ENCODE data around the gene LAMB4. TPM values are rescaled to one million over a fixed set of nuclear protein-coding genes. Genes with fewer than 3 reads are reported as not detected.
"Not testable (repeated sequence)": the region's sequence is repeated elsewhere in the genome, so short reads cannot be mapped to it uniquely, and the experiment has no call there.

The LAMB4 gene
- total and polyA plus RNA-seq, 2 donors (not counting 1 experiment from before 2014, with no cell fraction given) = not detected

DNA sequence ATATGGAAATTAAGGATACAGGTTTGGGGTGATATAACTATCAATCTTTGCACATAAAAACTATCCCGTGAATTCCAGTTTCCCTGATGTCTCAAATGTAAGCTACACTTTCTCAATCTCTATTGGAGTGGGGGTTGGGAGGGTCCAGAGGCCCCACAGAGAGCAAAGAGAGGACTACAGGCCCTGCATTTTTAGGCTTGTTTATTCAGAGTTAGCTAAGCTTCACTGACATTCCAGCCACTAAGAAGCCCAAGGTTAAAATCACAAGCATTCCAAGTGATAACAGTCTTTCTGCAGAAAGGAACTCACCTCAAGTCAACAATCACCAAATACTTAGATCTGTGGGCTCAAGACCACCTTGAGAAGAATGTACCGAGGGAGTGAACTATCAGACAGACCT lies 95.6 kb downstream of the LAMB4 start:
- Histone ChIP-seq H3K4me3 (ENCODE audit: control extremely low read depth in 1 of 5, extremely low read depth in 1 of 5, insufficient read depth in 1 of 5, low read depth in 2 of 5, low read length in 4 of 5) (no peak overlapping the region), H4K20me1 (ENCODE audit: control insufficient read depth, insufficient read depth, low read length, poor library complexity, severe bottlenecking) (no peaks in the 10 kb centered on the region), H3K9ac (ENCODE audit: low read length) (no peak overlapping the region), H3K4me1 (ENCODE audit: control insufficient read depth in 2 of 2, insufficient read depth in 2 of 2, low read length in 2 of 2) (no peaks in the 10 kb centered on the region), H3K9me3 (ENCODE audit: control extremely low read depth in 1 of 3, control insufficient read depth in 2 of 3, insufficient read depth in 1 of 3, low read length in 2 of 3) (no peaks in the 10 kb centered on the region), H3K27me3 (replicated peaks in 1 of 4; ENCODE audit: control extremely low read depth in 1 of 4, control insufficient read depth in 3 of 4, insufficient read depth in 4 of 4, low read length in 3 of 4) (no peaks in the 10 kb centered on the region), H3K79me2 (ENCODE audit: control insufficient read depth, insufficient read depth, low read length) (no peaks in the 10 kb centered on the region), H3K27ac (ENCODE audit: low read length in 2 of 2) (no peak overlapping the region), H3K4me2 (replicated peaks; ENCODE audit: low read depth, low read length, poor library complexity, severe bottlenecking) (no peak overlapping the region), H2AFZ (ENCODE audit: insufficient read depth, low read depth, low read length, poor library complexity, severe bottlenecking) (no peak overlapping the region), H3K36me3 (replicated peaks in 1 of 2; ENCODE audit: control extremely low read depth in 1 of 2, control insufficient read depth in 1 of 2, extremely low read depth in 1 of 2, insufficient read depth in 2 of 2, low read length in 1 of 2) (no peaks in the 10 kb centered on the region)
- TF ChIP-seq CTCF (IDR thresholded peaks at IDR 0.05) = no peak
- no peak for TF ChIP-seq EZH2 (IDR thresholded peaks at IDR 0.05; ENCODE audit: borderline replicate concordance, insufficient read depth, low read depth, low read length, poor library complexity, severe bottlenecking)
- CTCF ChIA-PET = no interaction called here
- H3K27ac Mint-ChIP-seq = no peak overlapping the region
- no peaks in the 10 kb centered on the region for H3K4me1 Mint-ChIP-seq
- H3K27me3 Mint-ChIP-seq = peaks cover 11% of the 10 kb centered on the region
- 100% methylated on average over 1 of the region's 2 CpGs for WGBS (ENCODE audit: insufficient coverage)
- POLR2A ChIA-PET = no interaction called here
- DNase-seq = no peak
- no peak for ATAC-seq (ENCODE audit: low read depth)
- H3K4me3 Mint-ChIP-seq = no peak overlapping the region
- intact Hi-C loops (cut with micrococcal nuclease) = no loop called here
- no peaks in the 10 kb centered on the region for H3K9me3 Mint-ChIP-seq (ENCODE audit: insufficient read depth)

- H3K27me3 ChIP-seq (replicated peaks in 1 of 4; ENCODE audit: control extremely low read depth in 1 of 4, control insufficient read depth in 3 of 4, insufficient read depth in 4 of 4, low read length in 3 of 4) = no peaks in the 10 kb centered on the region
- no peaks in the 10 kb centered on the region for H3K4me1 Mint-ChIP-seq
- 100% methylated on average over 3 of the region's 5 CpGs for WGBS (ENCODE audit: insufficient coverage)
- no peaks in the 10 kb centered on the region for H3K9me3 Mint-ChIP-seq (ENCODE audit: insufficient read depth)
- no peaks in the 10 kb centered on the region for H3K36me3 ChIP-seq (replicated peaks in 1 of 2; ENCODE audit: control extremely low read depth in 1 of 2, control insufficient read depth in 1 of 2, extremely low read depth in 1 of 2, insufficient read depth in 2 of 2, low read length in 1 of 2)
- no peak overlapping the region for H3K4me2 ChIP-seq (replicated peaks; ENCODE audit: low read depth, low read length, poor library complexity, severe bottlenecking)
- no peak overlapping the region for H3K9ac ChIP-seq (ENCODE audit: low read length)
- TF ChIP-seq CTCF (IDR thresholded peaks at IDR 0.05) (no peak), EZH2 (IDR thresholded peaks at IDR 0.05; ENCODE audit: borderline replicate concordance, insufficient read depth, low read depth, low read length, poor library complexity, severe bottlenecking) (no peak)
- peaks cover 14% of the 10 kb centered on the region for H3K27me3 Mint-ChIP-seq
- POLR2A ChIA-PET = interaction anchor here (0.7 kb wide), 1 partner anchor 814 kb away, joined by 7 read pairs; no protein-coding TSS in a partner anchor
- no peaks in the 10 kb centered on the region for H4K20me1 ChIP-seq (ENCODE audit: control insufficient read depth, insufficient read depth, low read length, poor library complexity, severe bottlenecking)
- H3K27ac Mint-ChIP-seq = no peak overlapping the region
- intact Hi-C loops (cut with micrococcal nuclease) = no loop called here
- ATAC-seq (ENCODE audit: low read depth) (no peak), DNase-seq (no peak)
- H3K4me3 Mint-ChIP-seq = no peak overlapping the region
- CTCF ChIA-PET = interaction anchor here (0.9 kb wide), 1 partner anchor 112 kb away, joined by 3 read pairs; no protein-coding TSS in a partner anchor
- no peak overlapping the region for H2AFZ ChIP-seq (ENCODE audit: insufficient read depth, low read depth, low read length, poor library complexity, severe bottlenecking)
- no peaks in the 10 kb centered on the region for H3K9me3 ChIP-seq (ENCODE audit: control extremely low read depth in 1 of 3, control insufficient read depth in 2 of 3, insufficient read depth in 1 of 3, low read length in 2 of 3)
- H3K4me3 ChIP-seq (ENCODE audit: control extremely low read depth in 1 of 5, extremely low read depth in 1 of 5, insufficient read depth in 1 of 5, low read depth in 2 of 5, low read length in 4 of 5) = no peak overlapping the region
- H3K4me1 ChIP-seq (ENCODE audit: control insufficient read depth in 2 of 2, insufficient read depth in 2 of 2, low read length in 2 of 2) = no peaks in the 10 kb centered on the region
- H3K27ac ChIP-seq (ENCODE audit: low read length in 2 of 2) = no peak overlapping the region
- no peaks in the 10 kb centered on the region for H3K79me2 ChIP-seq (ENCODE audit: control insufficient read depth, insufficient read depth, low read length)
These were observed 96.2 kb downstream of the LAMB4 start for GRCh38 chr7:108033776-108034497.

GRCh38 chr7:108033309-108033708 lies 96.9 kb downstream of the LAMB4 start:
- H2AFZ ChIP-seq (ENCODE audit: insufficient read depth, low read depth, low read length, poor library complexity, severe bottlenecking); H3K27me3 ChIP-seq (replicated peaks in 1 of 4; ENCODE audit: control extremely low read depth in 1 of 4, control insufficient read depth in 3 of 4, insufficient read depth in 4 of 4, low read length in 3 of 4); ATAC-seq (ENCODE audit: low read depth); H3K9me3 Mint-ChIP-seq (ENCODE audit: insufficient read depth); H3K4me2 ChIP-seq (replicated peaks; ENCODE audit: low read depth, low read length, poor library complexity, severe bottlenecking); H3K9ac ChIP-seq (ENCODE audit: low read length); H3K9me3 ChIP-seq (ENCODE audit: control extremely low read depth in 1 of 3, control insufficient read depth in 2 of 3, insufficient read depth in 1 of 3, low read length in 2 of 3); H3K4me1 Mint-ChIP-seq; intact Hi-C loops (cut with micrococcal nuclease); H3K27ac ChIP-seq (ENCODE audit: low read length in 2 of 2); DNase-seq; H3K4me3 ChIP-seq (ENCODE audit: control extremely low read depth in 1 of 5, extremely low read depth in 1 of 5, insufficient read depth in 1 of 5, low read depth in 2 of 5, low read length in 4 of 5); H3K4me1 ChIP-seq (ENCODE audit: control insufficient read depth in 2 of 2, insufficient read depth in 2 of 2, low read length in 2 of 2); H3K27ac Mint-ChIP-seq; H3K4me3 Mint-ChIP-seq; H4K20me1 ChIP-seq (ENCODE audit: control insufficient read depth, insufficient read depth, low read length, poor library complexity, severe bottlenecking); H3K27me3 Mint-ChIP-seq; H3K36me3 ChIP-seq (replicated peaks in 1 of 2; ENCODE audit: control extremely low read depth in 1 of 2, control insufficient read depth in 1 of 2, extremely low read depth in 1 of 2, insufficient read depth in 2 of 2, low read length in 1 of 2); H3K79me2 ChIP-seq (ENCODE audit: control insufficient read depth, insufficient read depth, low read length): not testable (repeated sequence)
- 94% methylated on average over 7 of the region's 8 CpGs for WGBS (ENCODE audit: insufficient coverage)
- ChIA-PET POLR2A (interaction anchor here (0.7 kb wide), 1 partner anchor 813 kb away, joined by 7 read pairs; no protein-coding TSS in a partner anchor), CTCF (interaction anchor here (0.9 kb wide), 1 partner anchor 113 kb away, joined by 3 read pairs; no protein-coding TSS in a partner anchor)
